EL (cell line): ENCODE measurements around the gene MKNK1.

Experiments
- DNase-seq: peaks from one replicate; pipeline ENCODE4 v3.0.0-alpha.2; 2016

The MKNK1 gene

DNA sequence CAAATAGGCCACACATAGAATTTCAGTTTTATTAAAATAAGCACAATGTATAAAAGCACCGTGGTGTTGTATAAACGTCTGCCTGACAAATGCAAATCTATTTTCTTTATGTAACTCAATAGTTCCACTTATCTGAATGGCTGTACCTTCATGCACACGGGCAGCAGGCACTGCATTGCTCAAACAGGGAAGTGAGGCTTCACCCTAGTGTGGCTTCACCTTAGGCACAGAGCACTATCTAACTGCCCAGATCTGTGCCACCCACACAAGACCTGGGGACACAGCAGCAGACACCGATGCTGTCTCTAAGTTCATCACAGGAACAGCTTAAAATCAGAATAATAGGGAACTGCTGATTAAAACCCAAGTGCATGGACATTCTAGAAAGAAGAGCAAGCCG is 46.7 kb downstream of the MKNK1 start:
- DNase-seq, result no peak

DNA sequence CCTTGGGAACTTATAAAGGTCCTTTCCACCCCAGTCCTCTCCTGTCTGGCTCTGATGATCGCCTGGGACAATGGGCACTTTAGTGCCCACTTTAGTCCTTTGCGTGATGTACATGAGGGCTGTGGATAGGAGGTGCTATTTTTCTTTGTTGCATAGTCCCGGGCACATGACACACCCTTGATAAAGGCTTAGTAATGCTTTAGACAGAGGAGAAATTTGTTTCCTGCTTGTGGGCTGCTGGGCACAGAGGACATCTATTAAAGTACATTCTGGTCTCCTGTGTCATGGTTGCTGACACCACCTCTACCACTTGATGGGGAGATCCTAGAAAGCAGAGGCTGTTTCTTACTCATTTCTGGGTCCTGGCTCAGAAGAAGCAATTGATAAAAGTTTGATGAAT is 47.2 kb downstream of the MKNK1 start:
- peak; percentile 63 for DNase-seq

DNA sequence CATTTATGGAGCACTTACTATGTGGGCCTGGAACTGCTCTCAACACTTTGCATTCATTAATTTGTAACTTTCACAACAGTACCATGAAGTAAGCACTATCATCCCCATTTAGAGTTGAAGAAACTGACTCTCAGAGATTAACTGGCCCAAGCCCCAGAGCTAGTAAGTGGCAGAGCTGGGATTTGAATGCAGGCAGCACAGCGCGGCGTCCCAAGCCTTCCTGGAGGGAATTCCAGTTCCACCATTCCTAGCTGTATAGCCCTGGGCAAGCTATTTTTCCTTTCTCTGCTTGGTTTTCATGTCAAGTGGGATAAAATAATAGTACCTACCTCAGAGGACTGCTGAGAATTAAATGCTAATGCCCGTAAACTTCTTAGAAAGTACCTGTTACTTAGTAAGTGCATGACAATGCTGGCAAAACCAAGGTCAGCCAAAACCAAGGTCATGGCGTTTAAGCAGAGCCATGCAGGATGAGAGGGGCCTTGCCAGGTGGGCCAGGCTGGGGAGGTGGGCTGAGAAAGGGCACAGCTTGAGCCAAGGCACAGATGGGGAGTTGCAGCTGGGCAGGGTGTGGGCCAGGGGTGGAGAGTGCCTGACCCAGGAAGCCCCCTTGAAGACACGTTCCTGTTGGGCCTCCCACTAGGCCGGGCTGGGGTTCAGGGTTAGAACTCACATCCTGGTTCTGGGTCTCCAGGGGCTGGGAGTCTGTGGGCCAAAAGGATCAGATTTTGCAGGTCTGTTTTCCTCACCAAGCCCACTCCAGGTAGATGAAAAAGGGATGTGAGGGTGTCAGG is 48.0 kb downstream of the MKNK1 start:
- DNase-seq, result no peak

DNA sequence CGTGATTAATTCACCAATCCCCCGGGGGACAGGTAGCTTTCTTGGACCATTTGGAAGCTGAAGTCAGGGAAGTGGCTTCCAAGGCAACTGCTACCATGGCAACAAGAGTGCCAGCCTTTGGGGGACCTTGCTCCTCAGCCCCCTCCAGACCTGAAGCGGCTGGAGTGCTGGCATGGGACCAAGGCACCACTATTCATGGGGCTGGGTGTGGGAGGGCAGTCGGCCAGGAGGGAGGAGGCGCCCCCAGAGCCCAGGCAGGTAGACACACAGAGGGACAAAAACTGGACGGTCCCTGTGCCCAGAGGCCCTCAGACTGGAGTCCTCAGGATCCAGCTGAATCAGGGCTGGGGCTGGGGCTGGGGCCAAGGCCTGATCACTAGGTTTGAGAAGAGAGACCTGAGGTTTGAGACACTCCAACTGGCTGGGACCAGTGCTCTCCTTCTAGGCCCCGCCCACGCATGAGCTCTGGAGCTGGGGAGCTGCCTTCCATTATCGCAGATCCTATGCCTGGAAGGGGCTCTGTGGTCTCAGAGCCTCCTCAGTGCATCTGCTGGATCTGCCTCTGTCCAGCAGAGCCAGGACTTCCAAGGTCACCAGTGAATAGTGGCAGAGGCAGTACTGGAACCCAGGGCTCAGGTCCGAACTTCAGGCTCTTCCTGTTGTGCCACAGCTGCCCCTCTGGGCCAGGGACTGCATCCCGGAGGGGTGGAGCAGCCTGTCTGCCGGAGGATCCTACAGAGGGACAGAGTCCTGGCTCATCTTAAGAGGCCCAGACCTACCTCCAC is 49.3 kb downstream of the MKNK1 start:
- no peak for DNase-seq

DNA sequence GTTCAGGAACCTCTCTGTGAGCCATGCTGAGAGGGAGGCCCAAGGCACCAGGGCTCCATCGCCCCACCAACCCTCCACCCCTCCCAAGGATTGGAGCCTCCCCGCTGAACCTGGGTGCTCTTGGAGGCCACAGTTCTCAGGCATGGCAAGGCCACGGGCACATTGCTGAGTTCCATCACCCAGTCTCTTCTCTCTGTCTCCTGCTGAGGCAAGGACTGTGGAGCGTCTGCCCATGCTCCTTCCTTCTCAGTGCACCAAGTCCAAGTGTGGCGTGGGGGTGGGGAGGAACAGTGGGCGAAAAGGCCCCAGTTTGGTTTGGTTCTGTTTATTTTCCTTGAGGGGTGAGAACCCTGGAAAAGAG is 49.9 kb downstream of the MKNK1 start:
- DNase-seq, result no peak

DNA sequence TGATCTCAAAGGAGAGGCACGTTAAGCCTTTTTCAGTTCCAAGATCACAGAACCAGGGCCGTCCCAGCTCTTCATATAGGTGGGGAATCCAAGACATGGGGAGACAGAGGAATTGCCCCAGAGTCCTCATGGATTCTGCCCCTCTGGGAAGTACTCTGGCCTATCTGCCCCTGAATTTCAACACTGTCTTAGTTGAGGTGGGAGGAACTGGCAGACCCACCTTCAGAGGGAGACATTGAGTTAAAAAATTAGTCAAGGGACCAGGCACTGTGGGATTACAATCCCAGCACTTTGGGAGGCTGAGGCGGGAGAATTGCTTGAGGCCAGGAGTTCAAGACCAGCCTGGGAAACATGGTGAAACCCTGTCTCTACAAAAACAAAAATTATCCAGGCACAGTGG is 50.6 kb downstream of the MKNK1 start:
- no peak for DNase-seq

DNA sequence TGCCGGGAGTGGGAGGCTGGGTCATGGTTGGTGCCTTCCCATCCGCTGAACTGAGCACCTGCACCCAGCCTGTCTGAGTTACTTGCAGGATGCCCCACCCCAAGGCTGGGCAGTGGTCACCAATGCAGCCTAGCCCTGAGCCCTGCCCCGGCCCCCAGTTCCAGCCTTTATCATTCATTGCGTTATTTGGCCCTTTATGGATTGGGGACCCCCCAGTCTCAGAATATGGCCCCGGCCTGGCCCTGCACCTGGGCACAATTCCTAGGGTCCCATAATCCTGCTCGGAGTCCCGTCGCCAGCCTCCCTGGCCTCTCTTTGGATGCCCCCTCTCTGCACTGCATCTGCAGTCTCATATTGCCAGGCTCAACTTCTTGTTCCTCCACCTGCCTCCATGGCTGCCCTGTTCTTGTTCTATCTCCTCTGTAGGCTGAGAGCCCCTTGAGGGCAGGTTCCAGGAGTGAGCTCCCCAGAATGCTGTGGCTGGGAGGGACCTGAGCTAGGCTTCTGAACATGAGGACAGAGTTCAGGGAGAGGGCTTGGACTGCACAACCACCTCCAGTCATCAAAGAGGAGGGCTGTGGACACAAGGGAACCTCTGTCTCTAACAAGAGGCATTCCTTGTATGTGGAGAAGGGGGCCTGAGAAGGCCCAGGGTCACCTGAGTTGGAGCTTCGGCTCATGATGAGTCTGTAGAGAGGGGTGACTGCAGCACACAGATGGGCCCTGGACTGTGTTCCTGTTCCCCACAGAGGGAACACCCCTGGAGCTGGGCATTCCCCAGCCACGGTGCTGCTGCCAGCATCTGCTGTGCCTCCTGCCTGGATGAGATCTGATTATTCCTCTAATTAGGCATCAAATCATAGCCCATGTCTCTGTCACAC is 51.5 kb downstream of the MKNK1 start:
- DNase-seq, result no peak

DNA sequence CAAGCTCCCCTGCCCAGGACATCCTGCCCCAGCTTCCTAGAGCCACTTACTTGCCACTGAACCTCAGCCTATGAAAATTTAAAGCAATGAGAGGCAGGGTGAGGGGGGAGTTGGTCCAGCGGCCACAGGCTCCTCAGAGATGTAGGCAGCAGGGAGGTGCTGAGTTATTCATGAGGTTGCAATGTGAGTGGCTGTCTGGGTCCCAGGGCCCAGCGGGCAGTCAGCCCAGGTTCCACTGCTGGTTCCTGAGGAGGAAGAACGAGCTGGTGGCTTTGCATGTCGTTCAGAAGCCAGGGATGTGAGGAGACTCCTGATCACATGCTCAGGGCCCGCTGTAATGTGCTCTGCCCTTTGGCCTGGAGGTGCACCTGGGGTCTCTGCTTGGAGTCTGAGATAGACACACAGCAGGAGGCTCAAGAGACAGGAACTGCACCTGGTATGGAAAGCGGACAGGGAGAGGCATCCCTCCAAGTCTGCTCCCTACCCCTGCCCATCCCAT is 52.4 kb downstream of the MKNK1 start, which contains the start of gene KNCN:
Gene KNCN (minus strand): TSS at position 51 of the 499 bp plus-strand sequence. CDS start 432 bp downstream, outside the sequence.
- no peak for DNase-seq

DNA sequence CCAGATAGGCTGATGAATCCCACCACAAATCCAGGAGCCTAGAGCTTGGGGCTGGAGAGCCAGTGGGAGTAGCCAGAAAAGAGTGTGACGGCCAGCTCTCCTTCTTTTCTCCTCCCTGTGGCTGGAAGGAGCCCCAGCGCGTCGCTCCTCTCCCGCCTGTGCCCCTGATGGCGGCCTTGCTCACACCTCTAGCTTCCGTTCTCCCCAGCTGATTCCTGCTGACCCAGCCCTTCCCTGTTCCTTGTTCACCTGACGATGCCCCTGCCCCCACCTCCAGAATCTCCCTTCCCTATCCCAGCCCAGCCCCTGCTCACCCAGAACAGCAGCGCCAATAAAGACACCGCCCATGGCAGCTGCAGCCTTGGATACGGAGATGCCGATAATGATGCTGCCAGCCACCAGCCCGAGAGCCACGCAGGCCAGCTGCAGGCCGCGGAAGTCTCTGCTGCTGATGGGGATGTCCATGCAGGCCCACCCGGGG is 53.3 kb downstream of the MKNK1 start:
- no peak for DNase-seq

DNA sequence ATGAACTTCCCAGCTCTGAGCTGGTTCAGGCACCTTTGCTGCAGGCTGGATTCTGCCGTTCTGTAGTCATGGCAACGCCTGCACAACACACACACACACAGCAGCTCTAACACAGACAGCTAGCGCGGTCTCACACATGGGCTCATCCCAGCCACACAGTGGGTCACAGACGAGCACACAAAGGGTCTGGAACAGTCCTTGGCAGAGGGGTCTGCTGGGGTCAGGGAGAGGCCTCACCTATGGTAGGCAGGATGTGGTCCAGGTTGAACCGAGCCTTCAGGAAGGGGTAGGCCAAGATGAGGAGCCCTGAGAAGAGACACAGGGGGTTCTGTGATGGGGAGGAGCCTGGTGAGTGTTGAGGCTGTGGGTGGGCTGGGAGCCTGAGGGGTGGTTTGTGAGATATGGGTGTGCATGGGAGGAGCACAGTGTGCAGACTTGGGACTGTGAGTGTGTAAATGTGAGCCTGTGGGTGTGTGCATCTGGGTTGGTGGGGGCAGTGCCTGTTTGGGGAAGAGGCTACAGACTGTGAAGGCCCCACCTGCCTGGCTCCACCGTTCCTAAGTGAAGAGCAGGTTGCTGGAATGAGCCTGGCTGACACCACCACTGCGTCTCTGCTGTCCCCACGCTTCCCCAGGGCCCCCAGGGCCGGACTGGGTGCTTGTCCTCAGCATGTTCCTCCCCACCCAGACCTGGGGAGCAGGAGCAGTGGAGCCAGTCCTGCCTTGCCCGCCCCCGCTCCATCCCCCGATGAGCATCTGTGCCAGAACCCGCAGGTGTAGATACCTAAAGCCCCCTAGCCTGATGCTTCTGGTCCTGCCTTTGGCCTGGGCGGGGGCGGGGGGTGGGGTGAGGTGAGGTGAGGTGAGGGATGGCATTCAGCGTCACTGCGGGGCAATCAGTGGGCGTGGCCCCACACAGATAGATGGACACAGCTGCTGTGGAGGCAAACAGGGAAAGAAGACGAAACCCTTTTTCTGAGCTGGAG is 54.1 kb downstream of the MKNK1 start:
- peak; percentile 24 for DNase-seq

DNA sequence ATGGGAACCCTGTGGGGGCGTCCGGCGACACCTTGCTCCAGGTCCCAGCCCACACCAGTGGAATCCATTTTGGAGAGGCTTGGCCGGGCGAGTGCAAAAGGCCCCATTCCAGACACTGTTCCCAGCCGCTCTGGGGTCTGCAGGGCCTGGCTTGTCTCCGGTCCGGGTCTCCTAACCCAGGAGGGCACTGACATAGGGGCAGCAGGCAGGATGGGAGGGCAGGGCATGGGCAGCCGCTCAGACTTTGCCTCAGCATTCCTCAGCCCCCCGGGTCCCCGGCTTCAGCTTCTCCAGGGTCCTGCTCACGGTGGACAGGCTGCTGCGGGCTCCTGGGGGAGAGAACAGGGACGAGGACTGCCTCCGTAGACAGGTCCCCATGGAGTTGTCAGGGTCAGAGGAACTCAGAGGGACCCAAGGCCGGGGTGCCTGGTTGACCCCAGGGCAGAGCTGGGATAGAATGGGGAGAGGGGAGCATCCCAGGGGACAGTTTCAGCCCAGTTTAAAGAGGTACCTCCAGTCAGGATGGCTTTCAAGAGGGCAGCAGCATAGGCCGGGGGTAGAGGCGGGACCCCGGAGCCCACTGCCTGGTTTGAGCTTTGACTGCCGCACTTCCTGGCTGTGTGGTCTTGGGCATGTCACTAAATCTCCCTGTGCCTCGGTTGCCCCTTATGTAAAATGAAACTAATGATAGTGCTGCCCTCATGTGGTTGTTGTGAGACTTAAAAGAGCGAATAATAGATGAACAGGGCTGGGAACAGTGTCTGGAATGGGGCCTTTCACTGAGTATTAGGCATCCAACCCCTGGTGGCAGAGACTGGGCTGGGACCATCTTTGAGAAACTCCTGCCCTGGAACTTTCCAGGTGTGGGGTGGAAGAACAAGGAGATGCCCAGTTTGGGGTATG is 56.3 kb downstream of the MKNK1 start:
- DNase-seq, result peak; percentile 66

DNA sequence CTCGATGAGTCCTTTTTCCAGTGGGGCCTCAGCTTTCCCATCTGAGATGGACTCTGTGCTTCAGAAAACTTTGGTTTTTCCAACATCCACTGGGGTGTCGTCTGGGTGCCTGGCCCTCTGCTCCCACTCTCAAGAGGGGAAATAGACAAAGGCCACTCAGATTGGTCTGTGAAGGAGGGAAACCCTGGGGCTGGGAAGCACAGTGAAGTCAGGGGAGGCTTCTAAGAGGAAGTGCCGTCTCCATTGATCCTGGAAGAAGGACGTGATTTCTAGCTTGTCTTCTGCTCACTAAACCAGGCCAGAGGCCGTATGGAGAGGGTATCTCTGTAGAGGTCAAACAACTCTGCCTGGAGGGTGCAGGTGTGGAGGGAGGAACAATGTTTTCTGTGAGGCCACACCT is 57.9 kb downstream of the MKNK1 start:
- DNase-seq, result no peak

DNA sequence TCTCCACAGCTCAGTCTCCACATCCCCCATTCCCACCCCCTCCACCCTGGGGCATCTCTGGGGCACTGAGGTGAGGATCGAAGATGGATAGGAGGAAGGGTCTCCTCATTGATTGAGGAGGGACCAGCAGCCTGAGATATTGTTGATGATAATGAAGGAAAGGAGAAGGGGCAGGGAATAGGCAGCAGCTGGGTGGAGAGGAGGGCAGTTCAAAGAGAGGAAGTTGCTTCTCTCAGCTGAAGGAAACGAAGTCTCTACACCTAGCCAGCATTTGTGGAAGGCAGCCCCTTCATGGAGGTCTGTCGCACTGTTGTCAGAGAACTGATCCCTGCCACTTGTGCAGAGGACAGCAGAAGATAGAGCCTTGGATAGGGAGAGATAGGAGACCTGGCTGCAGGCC is 58.3 kb downstream of the MKNK1 start:
- no peak for DNase-seq

DNA sequence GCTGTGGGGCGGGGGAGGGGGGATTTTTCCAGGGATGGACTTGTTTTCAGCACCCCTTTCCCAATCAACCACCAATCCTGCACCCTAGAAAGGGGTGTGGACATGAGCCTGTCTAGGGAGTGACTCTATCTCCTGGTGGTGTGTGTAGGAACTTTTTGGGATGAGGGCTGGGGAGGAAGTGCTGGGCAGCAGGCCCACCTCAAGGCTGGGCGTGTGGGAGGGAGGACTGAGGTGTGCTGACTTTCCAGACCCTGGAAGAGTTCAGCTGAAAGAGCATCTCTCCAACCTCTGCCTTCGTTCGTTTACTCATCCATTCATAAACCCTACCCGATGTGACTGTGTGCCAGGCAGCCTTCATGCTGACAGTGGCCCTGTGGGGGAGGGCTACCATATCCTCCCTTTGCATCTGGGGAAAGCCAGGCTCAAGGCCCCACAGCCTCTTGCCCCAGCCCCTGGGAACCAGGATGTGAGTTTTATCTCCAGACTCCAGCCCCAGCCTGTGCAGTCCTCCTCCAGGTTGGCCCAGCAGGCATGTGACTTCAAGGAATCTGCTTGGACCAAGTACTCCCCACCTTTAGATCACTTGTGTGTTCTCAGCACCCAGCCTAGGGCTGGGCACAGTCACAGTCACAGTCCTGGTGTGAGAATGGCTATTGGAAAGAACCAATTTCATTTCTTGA is 59.4 kb downstream of the MKNK1 start:
- no peak for DNase-seq

DNA sequence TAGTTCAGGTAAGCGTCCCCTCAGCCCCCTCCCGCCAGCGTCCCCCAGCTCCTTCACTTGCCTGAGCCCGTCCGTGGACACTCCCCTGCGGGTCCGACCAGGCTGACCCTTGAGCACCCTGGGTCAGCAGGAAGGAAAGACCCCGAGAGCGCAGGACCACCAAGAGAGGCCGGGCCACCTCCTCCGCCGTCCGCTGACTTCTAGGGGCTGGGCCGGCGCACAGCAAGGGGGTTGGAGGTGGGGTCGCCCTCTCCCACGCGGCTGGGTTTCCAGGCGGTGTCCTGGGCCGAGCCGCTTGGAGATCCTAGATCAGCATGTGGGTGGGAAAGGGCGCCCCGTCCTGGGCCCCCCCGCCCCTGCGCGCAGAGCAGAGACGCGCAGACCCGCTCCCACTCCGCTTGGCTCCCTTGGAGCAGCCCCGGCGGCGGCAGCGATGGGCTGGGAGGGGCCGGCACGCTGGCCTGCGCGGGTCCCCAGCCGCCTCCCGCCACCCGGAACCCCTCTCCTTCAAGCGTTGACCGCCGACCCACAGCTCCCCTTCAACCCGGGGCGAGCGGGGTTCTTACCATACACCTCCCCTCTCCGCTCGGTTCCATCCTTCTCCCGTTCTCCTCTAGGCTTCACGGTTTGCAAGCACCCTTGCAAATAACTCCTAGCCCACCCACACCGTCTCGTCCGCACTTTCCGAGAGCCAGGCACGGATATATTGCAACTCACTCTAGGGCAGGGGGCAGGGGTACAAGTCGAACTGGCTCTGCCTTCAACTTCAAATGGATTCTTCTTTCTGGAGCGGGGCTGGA is 60.1 kb downstream of the MKNK1 start:
- no peak for DNase-seq

DNA sequence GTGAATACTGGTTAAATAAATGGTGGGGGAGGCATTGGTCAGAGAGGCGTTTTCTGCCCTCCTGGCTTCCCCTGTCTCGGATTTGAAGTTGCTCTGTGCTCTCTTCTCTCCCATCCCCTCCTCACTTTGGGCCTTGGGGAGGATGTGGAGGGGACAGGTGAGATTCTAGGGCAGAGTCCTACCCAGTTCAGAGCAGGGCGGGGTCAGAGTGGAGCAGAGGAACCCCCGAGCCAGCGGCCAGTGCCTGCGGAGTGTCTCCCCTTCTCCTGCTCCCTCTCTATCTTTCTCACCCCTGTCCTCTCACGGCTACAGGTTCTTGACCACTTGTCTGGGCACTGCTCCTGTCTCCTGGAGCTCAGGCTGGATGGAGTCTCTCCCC is 60.7 kb downstream of the MKNK1 start:
- no peak for DNase-seq

DNA sequence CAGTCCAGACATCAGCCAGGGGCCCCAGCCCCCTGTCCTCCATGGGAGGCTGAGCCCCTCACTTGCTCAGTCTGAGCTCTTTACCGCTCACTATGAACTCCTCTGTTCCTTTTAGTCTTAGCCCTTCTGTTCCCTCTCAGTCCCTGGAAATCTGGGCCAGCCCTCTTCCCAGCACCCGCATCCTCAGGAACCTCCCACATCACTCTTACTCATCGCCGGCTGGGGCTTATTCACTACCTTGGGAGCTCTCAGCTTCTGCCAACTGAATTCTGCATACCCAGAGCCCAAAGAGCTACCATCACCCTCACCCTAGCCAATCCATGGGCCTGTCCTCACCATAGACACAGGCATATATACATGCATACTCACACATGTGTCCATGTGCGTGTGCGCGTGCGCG is 64.1 kb downstream of the MKNK1 start:
- peak; percentile 74 for DNase-seq

DNA sequence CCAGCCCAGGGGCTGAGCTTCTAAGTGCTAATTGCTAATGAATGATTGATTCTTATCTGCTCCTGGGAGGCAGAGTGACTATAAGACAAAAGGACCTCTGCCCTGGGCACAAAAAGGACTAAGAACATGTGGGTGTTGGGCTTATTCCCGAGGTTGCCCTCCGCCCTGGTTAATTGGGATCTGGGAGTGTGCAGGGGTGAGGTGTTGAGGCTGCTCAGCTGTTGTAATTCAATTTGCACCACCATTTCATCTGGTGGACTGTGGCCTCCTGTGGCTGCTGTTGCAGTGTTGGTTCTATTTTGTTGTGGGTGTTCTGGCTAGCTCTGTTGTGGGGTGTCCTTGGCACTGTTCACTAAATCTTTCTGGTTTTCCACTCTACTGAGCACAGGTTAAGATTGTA is 65.9 kb downstream of the MKNK1 start:
- no peak for DNase-seq

DNA sequence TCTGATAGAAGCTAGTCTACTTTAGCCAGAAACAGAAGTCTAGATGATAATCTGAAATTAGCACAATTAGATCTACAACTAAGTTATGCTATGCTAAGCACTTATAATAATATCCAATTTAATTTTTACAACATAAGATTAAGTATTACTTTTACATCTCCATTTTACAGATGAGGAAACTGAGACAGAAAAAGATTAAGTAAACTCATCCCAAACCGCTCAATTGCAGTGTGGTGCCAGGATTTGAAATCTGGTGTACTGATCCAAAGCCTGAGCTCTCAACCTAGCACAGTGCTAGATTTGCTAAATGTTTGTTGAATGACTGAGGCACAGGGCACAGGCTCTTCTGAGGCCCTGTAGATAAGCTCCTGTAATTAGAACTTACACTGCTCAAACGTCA is 66.4 kb downstream of the MKNK1 start:
- DNase-seq, result no peak
